GM20000 (cell line): Measurements from ENCODE around the gene DCLRE1B.

Source experiments
- DNase-seq: peaks from one replicate; pipeline ENCODE4 v3.0.0; 2012; ENCODE audit warnings: low spot score
- TF ChIP-seq, protein P1 (sequence below): IDR thresholded peaks from 2 replicates; pipeline ENCODE4 v1.5.1; 2012; ENCODE audit warnings: mild to moderate bottlenecking, control low read depth; ENCODE audit errors: extremely low read depth, missing control alignments

DCLRE1B gene

DNA sequence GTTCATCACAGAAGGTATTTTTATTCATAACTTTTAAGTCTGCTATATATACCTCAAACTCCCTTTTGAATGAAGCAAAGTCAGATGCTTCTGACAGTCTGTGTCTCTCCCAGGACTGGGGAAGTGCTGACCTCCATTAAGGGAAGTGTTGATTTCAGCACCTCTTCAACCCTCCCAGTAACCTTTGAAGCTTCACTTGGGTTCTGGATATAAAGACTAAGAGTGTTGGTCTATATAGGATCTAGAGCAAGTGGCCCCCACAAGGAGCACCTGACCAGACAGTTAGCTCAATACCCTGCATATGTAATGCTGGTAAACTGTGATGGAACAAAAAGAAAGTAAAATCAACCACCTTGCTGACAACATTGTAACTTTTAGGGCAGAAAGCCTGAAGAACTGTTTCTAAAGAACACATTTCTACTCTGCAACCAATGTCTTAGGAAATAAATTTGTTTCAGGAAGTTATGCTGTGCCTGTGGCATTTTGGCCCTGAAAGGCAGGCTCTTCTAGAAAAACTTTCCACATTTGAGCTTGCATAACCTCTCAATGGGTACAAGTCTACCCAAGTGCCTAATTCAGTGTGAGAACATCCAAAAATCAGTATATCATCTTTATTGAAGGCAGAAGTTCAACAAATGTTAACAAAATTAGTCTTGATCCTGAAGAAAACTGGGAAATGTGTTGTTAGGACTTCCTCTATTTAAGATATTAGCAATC is 32.7 kb upstream of the DCLRE1B start:
- no peak for DNase-seq

DNA sequence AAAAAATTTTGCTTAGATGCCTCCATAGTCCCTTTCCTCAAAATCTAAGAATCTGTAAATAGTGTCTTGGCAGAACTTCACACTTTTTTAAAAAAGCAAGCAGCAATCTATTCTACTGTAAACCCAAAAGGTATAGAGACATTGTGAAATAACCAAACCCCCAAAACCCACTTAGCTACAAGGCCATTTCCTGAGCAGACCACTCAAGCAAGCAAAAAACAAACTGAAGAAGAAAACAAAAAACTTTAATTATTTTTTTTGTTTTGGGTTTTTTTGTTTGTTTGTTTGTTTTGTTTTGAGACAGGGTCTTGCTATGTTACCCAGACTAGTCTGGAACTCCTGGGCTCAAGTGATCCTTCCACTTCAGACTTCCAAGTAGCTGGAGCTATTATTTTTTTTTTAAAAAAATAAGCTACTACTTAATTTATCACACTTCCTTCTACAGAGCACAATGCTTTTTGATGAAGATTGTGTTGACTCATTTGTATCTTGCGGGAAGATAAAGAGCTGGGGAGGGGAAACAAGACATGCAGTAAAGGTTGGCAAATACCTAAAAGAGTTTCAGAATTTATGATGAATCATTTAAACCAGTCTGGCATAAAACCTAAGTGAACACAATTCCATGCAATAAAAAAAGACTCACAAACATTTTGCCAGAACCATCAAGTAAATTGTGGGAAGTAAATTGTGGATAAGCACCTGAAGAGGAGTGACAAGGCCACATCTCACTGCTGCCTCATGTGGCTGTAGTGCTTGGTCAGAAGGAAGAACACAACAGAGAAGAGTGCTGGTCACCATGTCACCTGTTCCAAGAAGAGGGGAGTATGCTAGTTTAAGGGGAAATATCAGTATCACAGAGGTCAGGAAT is 30.9 kb upstream of the DCLRE1B start:
- TF ChIP-seq, protein P1, sequence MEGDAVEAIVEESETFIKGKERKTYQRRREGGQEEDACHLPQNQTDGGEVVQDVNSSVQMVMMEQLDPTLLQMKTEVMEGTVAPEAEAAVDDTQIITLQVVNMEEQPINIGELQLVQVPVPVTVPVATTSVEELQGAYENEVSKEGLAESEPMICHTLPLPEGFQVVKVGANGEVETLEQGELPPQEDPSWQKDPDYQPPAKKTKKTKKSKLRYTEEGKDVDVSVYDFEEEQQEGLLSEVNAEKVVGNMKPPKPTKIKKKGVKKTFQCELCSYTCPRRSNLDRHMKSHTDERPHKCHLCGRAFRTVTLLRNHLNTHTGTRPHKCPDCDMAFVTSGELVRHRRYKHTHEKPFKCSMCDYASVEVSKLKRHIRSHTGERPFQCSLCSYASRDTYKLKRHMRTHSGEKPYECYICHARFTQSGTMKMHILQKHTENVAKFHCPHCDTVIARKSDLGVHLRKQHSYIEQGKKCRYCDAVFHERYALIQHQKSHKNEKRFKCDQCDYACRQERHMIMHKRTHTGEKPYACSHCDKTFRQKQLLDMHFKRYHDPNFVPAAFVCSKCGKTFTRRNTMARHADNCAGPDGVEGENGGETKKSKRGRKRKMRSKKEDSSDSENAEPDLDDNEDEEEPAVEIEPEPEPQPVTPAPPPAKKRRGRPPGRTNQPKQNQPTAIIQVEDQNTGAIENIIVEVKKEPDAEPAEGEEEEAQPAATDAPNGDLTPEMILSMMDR: peak; percentile 51
- no peak for DNase-seq

More for the DNA sequence above, 32.7 kb upstream of the DCLRE1B start:
- TF ChIP-seq, protein P1: no peak

GRCh38 chr1:113875714-113876113 is 29.4 kb upstream of the DCLRE1B start:
- DNase-seq: no peak
- TF ChIP-seq, protein P1: no peak

- TF ChIP-seq, protein P1: no peak
- DNase-seq: no peak
These were observed 28.9 kb upstream of the DCLRE1B start for GRCh38 chr1:113876176-113876575.

GRCh38 chr1:113879739-113880038 is 25.4 kb upstream of the DCLRE1B start:
- DNase-seq: no peak
- TF ChIP-seq, protein P1: no peak

- TF ChIP-seq, protein P1: no peak
- DNase-seq: no peak
These were observed 23.5 kb upstream of the DCLRE1B start for GRCh38 chr1:113881661-113882060.
